Activated T-cell treated with anti-CD3 and anti-CD28 coated beads for 4 hours (primary cell): ENCODE data around the gene STUB1.

Source experiments
- DNase-seq: peaks from one replicate; pipeline ENCODE4 v3.0.0-alpha.2; 2020

STUB1 gene

DNA sequence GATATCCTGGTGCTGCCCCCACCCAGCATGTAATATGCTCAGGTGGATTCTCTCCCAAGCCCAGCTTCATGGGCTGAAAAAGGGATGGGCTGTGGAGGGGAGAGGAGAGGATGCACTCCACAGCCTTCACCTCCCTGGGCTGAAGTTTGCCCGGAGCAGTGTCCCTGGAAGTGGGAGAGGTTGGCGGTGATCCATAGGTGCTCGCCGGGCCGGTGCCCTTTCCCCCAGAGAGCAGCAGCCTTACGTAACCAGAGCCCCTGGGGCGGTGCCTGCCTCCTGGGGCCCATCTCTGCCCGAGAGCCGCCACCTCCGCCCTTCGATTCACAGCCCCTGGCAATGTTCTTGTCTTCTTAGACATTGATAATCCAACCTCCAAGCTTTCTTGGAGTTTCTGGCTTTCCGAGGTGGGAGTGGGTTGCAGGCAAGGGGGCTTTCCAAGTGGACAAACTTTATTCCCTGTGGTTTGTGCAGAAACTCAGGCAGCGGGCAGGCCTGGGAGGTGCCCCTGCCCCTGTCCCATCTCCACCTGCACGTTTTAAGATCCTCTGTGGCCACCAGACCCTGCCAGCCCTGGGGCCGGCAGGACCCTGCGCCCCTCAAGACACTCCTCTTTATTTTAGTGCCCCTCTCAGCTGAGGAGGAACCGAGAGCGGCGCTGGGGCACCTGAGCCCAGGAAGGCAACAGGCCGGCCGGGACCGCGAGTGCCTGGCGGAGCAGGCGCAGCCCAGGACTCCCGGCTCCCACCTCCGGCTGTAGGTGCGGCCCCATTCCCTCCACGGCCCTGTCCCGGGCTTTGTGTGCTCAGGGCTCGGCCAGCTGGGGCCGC is 34.1 kb upstream of the STUB1 start:
- DNase-seq = no peak

- DNase-seq = no peak
Observed at GRCh38 chr16:646679-647172, 33.5 kb upstream of the STUB1 start.

GRCh38 chr16:647173-647902 is 32.9 kb upstream of the STUB1 start:
- DNase-seq = no peak

DNA sequence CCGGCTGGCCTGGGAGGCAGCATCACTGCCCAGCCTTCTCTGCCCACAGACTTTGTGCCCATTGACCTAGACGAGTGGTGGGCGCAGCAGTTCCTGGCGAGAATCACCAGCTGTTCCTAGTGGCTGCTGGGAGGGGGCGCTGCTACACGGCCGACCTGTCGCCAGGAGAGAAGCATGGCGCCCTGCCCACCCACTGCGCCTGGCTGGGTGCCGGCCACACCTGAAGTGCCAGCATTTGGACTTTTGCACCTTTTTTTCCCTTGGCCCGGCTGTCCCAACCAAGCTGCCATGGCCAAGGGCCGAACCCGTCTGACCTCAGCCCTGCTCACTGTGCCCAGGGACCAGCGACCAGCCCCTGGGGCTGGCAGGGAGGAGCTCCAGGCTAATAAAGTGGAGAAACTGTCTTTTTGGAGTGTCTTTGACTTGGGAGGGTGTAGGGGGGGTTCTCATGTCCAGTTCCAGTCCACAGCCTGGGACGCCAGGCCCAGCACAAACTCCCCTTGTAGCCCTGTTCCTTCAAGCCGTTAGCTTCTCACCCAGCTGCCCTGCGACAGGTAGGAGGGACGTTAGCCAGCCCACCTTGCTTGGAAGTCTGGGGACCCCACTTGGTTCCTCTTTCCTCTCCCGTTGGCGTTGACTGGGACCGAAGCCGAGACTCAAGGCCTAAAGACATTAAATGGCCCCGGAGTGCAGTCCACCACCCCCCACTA is 32.0 kb upstream of the STUB1 start:
- no peak for DNase-seq

DNA sequence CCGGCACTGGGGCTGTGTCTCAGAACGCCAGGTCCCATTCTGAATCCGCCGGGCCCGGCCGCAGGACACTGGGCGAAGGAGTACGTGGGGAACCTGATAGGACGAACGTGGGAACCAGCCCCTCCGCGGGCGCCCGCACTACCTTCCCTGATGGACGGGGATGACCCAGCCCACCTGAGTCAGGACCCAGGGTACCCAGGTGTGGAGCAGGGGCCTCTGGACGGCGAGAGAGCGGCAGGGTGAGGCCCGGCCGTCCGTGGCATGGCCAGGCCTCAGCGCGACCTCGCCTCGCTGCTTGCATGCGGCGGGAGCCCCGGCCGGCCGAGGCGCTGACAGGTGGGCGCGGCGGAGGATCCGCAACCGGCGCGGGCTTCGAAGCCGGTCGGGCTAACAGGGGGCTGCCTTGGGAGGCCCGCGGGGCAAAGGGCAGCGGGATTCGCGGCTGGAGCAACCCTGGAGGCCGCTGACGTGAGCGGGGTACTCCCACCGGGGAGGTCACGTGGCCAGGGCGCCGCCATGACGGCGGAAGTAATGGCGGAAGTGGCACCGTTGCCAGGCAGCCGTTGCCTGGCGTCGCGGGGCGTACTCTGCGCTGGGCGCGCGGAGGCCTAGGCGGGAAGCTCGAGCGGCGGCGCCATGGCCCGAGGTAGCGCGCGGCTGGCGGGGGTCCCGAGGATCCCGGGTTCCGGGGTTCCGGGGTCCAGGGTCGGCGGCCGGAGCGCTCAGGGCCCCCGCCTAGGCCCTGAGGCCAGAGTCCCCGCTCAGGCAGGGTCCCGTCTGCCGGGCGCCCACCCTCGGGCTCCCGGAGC is 31.2 kb upstream of the STUB1 start, which contains the start of gene WDR90:
TSS of gene WDR90 (plus strand) at position 585 of the 809 bp plus-strand sequence. CDS start at position 637, 52 bp downstream.
- DNase-seq = peak; percentile 91

- DNase-seq = no peak
Observed at GRCh38 chr16:649631-650030, 30.6 kb upstream of the STUB1 start.

- no peak for DNase-seq
Observed at GRCh38 chr16:651844-652243, 28.4 kb upstream of the STUB1 start.

DNA sequence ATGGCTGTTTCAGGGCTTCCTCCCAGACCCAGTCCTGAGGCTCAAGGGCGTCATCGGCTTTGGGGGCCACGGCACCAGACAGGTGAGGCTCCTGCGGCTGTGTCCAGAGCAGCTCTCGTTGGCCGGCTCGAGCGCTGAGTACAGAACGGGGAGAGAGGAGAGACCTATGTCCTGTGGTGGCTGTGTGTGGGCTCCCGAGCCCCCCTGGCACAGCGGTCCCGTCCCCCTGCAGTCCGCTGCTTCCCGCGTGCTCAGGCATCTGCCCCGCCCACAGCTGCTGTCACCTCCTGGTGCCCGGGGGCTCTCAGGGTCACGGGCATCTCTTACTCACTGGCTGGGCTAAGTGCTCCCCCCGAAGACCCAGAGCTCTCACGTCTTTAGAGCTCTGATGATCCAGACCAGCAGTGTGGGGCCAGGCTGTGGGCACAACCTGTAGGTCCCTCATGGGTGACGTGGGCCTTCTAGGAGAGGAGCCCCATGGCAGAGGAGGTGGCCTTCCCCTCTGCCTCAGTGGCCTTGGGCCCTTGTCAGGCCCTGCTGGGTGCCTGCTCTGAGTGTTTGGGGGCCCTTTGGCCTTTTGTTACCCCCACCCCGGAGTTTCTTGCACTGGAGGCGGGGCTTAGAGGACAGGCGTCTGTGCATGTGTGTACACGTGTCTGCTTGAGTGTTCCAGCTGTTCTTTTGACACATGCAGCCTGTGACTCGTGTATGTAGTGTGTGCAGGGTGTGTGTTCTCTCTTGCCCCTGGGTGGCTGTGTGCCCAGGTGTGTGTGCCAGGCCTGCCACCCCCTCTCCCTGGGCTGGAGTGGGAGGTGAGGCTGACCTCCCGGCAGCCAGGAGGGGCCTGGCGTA is 27.5 kb upstream of the STUB1 start:
- DNase-seq = no peak

- DNase-seq = no peak
Observed at GRCh38 chr16:654034-654433, 26.2 kb upstream of the STUB1 start.

GRCh38 chr16:657487-657886 is 22.7 kb upstream of the STUB1 start:
- no peak for DNase-seq

GRCh38 chr16:658679-659571 is 21.3 kb upstream of the STUB1 start:
- no peak for DNase-seq

GRCh38 chr16:659618-660017 is 20.6 kb upstream of the STUB1 start:
- no peak for DNase-seq

DNA sequence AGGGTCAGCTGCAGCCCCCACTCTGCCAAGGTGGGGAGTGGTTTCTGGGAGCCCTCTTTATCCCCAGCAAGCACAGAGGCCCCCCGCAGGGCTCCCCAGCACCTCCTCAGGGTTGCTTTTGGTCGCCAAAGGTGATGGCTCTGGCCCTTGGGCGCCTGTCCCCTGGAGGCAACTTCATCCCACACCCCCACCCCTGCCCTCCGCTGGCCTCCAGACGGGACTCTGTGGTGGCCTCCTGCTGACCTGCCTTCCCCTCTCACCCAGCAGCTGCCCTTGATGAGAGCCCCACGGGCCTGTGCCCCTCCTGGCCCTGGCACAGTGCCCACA is 20.1 kb upstream of the STUB1 start:
- no peak for DNase-seq

GRCh38 chr16:660459-661183 is 19.6 kb upstream of the STUB1 start:
- DNase-seq = peak; percentile 41

DNA sequence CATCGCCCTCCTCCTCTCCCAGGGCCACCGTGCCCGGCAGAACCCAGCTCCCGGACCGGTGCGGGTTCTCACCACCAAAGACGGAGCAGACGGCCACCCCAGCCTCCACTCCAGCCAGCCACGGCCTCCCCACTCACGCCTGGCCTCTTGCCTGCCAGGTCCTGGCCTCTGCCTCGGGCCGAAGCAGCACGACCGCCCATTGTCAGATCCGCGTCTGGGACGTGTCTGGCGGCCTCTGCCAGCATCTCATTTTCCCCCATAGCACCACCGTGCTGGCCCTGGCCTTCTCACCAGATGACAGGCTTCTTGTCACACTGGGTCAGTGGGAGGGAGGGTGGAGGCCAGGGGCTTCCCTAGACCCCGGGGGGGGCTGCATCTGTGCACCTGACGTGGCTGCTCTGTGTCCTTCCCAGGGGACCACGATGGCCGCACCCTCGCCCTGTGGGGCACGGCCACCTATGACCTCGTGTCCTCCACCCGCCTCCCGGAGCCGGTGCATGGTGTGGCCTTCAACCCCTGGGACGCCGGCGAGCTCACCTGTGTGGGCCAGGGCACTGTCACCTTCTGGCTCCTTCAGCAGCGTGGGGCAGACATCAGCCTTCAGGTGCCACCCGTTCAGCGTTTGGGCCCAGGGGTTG is 18.9 kb upstream of the STUB1 start:
- DNase-seq = no peak

GRCh38 chr16:662095-662494 is 18.1 kb upstream of the STUB1 start:
- no peak for DNase-seq

GRCh38 chr16:662597-662996 is 17.6 kb upstream of the STUB1 start:
- no peak for DNase-seq

DNA sequence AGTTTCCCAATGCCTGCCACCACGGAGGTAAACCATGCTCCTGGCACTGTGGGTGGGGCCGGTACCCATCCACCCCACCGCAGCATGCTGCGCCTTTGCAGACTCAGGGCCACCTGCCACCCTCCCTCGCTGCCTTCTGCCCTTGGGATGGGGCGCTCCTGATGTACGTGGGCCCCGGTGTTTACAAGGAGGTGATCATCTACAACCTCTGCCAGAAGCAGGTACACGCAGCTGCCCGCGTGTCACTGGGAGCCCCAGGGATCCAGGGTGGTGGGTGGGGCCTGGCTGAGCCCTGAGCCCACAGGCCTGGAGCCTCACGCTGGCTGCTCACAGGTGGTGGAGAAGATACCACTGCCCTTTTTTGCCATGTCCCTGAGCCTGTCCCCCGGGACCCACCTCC is 13.6 kb upstream of the STUB1 start:
- no peak for DNase-seq

GRCh38 chr16:667113-667779 is 13.0 kb upstream of the STUB1 start:
- no peak for DNase-seq
